Skeletal muscle tissue (tissue), 4 donors: ENCODE measurements around the gene TMEM42. TPM values are rescaled to one million over a fixed set of nuclear protein-coding genes. Genes with fewer than 3 reads are reported as not detected.

Source experiments
- H3K27ac ChIP-seq: one replicate; pipeline ENCODE4 v1.7.0; 2013; ENCODE audit warnings: mild to moderate bottlenecking, low read depth, low read length, inconsistent platforms
- H3K27me3 ChIP-seq, 3 donors: one replicate each; pipeline ENCODE4 v1.7.0; 2013; ENCODE audit warnings: low read length in 3 of 3; ENCODE audit not compliant: control insufficient read depth in 3 of 3, insufficient read depth in 3 of 3
- H3K36me3 ChIP-seq, 3 donors: one replicate each; pipeline ENCODE4 v1.7.0; 2013; ENCODE audit warnings: low read length in 3 of 3; ENCODE audit not compliant: control insufficient read depth in 3 of 3, insufficient read depth in 3 of 3
- H3K4me1 ChIP-seq, 3 donors: one replicate each; pipeline ENCODE4 v1.7.0; 2013; ENCODE audit warnings: low read length in 3 of 3, mild to moderate bottlenecking in 3 of 3; ENCODE audit not compliant: control insufficient read depth in 3 of 3, insufficient read depth in 3 of 3
- H3K4me3 ChIP-seq, 3 donors: one replicate each; pipeline ENCODE4 v1.7.0; 2013; ENCODE audit warnings: low read length in 3 of 3
- H3K9ac ChIP-seq, 3 donors: one replicate each; pipeline ENCODE4 v1.7.0; 2013; ENCODE audit warnings: low read length in 3 of 3, mild to moderate bottlenecking in 3 of 3, moderate library complexity in 2 of 3, low read depth in 1 of 3
- H3K9me3 ChIP-seq, 3 donors: one replicate each; pipeline ENCODE4 v1.7.0; 2013; ENCODE audit warnings: low read length in 3 of 3; ENCODE audit not compliant: control insufficient read depth in 3 of 3
- total RNA-seq: library from RNA; depleted of rRNA; stranded (reverse); fragments of >200 nt; gene quantifications from one replicate; pipeline ENCODE4 v1.2.3, GENCODE V29; 2014
- donor health status: Osteomylitis.

The TMEM42 gene
- total RNA-seq, 1 donor from 2014 or later, result 7.3 TPM

- Histone ChIP-seq H3K27ac (no peak overlapping the region), H3K9ac (no peak overlapping the region), H3K4me3 (no peak overlapping the region), H3K9me3 (no peaks in the 10 kb centered on the region), H3K36me3 (no peaks in the 10 kb centered on the region), H3K27me3 (peaks cover 0 to 6% (median 0%) of the 10 kb centered on the region in 3 donors), H3K4me1 (no peaks in the 10 kb centered on the region)
These were observed 28.5 kb downstream of the TMEM42 start for GRCh38 chr3:44890258-44890657.

- H3K4me3 ChIP-seq, result no peak overlapping the region
- H3K36me3 ChIP-seq, result no peaks in the 10 kb centered on the region
- H3K4me1 ChIP-seq, result no peaks in the 10 kb centered on the region
- no peak overlapping the region for H3K27ac ChIP-seq
- H3K27me3 ChIP-seq, result peaks cover 0 to 6% (median 0%) of the 10 kb centered on the region in 3 donors
- H3K9ac ChIP-seq, result no peak overlapping the region
- H3K9me3 ChIP-seq, result no peaks in the 10 kb centered on the region
These were observed 29.1 kb downstream of the TMEM42 start for GRCh38 chr3:44890852-44891251.

DNA sequence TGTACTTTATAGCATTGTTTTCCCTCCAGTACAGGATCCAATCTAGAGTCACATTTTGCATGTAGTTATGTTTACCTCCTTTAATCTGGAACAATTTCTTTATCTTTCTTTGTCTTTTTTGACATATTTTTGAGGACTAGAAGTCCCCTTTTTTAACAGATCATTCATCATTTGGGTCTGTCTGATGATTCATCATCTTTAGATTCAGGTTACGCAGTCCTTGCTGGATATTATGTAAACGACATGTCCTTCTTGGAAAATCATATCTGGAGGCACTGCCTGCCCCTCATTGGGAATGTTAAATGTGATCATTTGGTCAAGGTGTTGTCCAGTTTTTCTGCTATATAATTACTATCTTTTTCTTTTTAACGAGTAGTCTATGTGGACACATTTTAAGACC, 31.0 kb downstream of the TMEM42 start:
- H3K9me3 ChIP-seq, result no peaks in the 10 kb centered on the region
- H3K27me3 ChIP-seq, result peaks cover 0 to 2% (median 0%) of the 10 kb centered on the region in 3 donors
- H3K36me3 ChIP-seq, result no peaks in the 10 kb centered on the region
- H3K4me1 ChIP-seq, result no peaks in the 10 kb centered on the region
- no peak overlapping the region for H3K9ac ChIP-seq
- H3K27ac ChIP-seq, result no peak overlapping the region
- no peak overlapping the region for H3K4me3 ChIP-seq

- H3K36me3 ChIP-seq, result no peaks in the 10 kb centered on the region
- H3K4me3 ChIP-seq, result no peak overlapping the region
- H3K9ac ChIP-seq, result no peak overlapping the region
- no peaks in the 10 kb centered on the region for H3K9me3 ChIP-seq
- H3K4me1 ChIP-seq, result no peaks in the 10 kb centered on the region
- peaks cover 0 to 2% (median 0%) of the 10 kb centered on the region in 3 donors for H3K27me3 ChIP-seq
- H3K27ac ChIP-seq, result no peak overlapping the region
These were observed 31.4 kb downstream of the TMEM42 start for GRCh38 chr3:44893097-44893496.

DNA sequence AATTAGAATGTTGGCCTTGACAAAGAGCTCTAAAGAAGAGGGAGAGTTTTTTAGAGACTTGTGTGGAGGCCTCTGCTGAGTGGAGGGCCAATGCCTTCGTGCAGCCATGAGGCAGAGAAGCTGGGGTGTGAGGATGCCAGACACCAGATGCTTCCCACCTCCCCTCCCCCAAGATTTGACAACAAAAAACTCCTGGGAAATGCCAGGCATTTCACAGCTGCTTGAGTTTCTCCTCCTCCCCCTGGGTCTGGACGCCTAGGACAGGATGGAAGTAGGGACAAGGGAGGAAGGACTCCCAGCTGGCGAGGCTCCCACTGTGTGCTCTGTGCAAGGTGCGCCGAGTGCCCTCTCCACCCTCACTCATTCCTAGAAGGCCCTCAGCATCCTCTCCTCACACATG, 32.8 kb downstream of the TMEM42 start:
- H3K9ac ChIP-seq, result no peak overlapping the region
- H3K27ac ChIP-seq, result no peak overlapping the region
- no peaks in the 10 kb centered on the region for H3K36me3 ChIP-seq
- no peaks in the 10 kb centered on the region for H3K4me1 ChIP-seq
- H3K4me3 ChIP-seq, result no peak overlapping the region
- H3K27me3 ChIP-seq, result peaks cover under 1 to 14% (median 9%) of the 10 kb centered on the region in 3 donors
- H3K9me3 ChIP-seq, result no peaks in the 10 kb centered on the region

DNA sequence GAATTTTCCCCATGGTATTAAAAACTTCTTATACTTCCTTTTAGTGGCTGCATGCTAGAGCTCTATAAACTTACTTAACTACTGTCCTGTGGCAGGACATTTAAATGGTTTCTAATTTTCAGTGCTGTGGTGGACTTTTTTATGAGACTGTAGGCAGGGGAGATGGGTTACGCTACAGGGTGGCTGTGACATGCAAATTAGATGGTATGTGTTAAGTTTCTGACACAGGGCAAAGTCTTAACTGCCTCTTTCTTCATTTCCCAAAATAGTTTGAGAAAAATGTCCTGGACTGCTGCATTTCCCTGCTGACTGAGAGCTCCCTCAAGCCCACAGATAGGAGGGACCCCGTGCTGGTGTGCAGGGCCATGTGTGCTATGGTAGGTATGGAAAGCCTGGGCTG, 34.7 kb downstream of the TMEM42 start:
- Histone ChIP-seq H3K36me3 (no peaks in the 10 kb centered on the region), H3K9ac (no peak overlapping the region), H3K27me3 (peaks cover 10 to 21% (median 16%) of the 10 kb centered on the region in 3 donors), H3K9me3 (no peaks in the 10 kb centered on the region), H3K4me3 (no peak overlapping the region), H3K27ac (no peak overlapping the region), H3K4me1 (no peaks in the 10 kb centered on the region)

DNA sequence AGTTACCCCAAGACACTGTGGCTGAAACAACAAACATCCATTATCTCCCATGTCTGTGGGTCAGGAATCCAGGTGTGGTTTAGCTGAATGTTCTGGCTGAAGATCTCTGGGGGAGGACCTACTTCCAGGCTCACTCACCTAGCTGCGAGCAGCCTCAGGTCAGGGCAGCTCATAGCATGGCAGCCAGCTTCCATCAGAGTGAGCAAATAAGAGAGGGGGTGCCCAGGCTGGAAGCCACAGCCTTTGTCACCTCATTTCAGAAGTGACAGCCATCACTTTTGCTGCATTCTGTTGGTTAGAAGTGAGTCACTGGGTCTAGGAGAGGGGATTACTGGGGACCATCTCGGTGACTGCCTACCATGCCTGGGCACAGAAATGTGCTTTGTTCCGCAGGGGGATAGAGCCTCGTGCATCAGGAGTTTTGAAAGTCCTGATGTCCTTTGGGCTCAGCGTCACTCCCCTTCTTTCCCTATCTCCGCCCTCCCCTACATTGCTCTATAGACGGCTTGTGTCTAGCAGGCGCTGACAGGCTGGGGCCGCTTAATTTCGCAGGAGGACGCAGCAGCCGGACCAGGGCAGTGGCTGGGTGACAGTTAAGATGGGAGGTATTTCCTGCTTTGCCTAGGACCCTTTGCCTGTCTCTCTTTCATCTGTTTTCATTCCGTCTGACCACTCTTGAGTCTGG, 38.1 kb downstream of the TMEM42 start:
- Histone ChIP-seq H3K9ac (no peak overlapping the region), H3K27ac (no peak overlapping the region), H3K36me3 (no peaks in the 10 kb centered on the region), H3K9me3 (no peaks in the 10 kb centered on the region), H3K27me3 (peaks cover 10 to 22% (median 22%) of the 10 kb centered on the region in 3 donors), H3K4me3 (no peak overlapping the region), H3K4me1 (no peaks in the 10 kb centered on the region)

DNA sequence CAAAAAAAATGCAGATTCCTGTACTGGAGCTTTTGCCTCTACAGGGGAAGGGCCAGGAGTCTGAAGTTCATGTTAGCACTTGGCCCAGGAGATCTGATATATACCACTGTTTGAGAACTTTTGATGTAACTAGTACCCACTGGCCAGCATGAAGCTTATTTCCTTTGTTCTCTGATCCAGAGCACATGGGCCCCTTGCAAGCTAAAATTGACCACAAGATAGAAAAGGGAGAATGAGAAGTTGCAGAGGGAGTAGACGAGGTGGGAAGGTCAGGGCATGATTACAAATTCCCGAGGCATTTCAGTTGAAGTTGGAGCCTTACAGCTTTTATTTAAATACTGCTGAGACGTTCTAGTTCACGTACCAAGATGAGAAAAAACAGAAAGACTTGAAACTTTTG, 40.9 kb downstream of the TMEM42 start:
- Histone ChIP-seq H3K27me3 (peaks cover 10 to 22% (median 22%) of the 10 kb centered on the region in 3 donors), H3K27ac (no peak overlapping the region), H3K36me3 (no peaks in the 10 kb centered on the region), H3K4me1 (no peaks in the 10 kb centered on the region), H3K9me3 (peaks cover 0 to 2% (median 0%) of the 10 kb centered on the region in 3 donors), H3K9ac (no peak overlapping the region), H3K4me3 (no peak overlapping the region)

DNA sequence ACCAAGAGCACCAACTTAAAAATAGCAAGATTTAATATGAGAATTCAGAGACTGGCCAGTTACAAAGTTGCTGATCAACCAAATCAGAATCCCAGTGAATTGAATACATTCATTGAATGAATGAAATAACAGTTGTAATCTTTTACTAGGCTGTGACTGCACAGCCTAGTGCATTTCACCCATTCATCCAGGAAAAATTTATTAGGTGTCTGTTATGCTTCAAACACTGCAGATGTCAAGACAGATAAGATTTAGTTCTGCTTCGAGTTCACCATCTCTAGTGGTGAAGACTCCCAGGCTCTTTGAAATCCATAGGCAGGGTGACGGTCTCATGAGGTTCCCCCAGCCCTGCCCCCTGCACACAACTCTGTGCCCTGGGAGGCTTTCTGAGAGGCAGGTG, 41.6 kb downstream of the TMEM42 start:
- Histone ChIP-seq H3K36me3 (no peaks in the 10 kb centered on the region), H3K9ac (no peak overlapping the region), H3K27ac (no peak overlapping the region), H3K9me3 (peaks cover 0 to 2% (median 0%) of the 10 kb centered on the region in 3 donors), H3K4me1 (no peaks in the 10 kb centered on the region), H3K27me3 (peaks cover 10 to 25% (median 22%) of the 10 kb centered on the region in 3 donors), H3K4me3 (no peak overlapping the region)

DNA sequence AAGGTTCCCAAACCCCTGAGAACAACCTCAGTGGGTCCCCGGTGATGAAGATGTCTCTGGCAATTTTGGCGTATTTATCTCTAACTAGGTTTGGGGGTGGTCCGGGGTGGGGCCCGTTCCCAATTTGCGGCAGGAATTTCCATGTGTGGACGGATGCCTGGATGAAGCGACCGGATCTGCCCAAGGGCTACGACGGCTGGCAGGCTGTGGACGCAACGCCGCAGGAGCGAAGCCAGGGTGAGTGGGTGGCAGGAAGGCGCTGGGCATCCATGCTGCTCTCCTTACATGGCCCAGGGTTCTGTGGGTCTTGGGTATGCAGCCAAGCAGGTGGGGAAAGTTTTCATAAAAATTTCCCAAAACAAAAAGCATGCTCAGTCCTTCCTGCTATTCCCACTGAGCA, 42.0 kb downstream of the TMEM42 start:
- Histone ChIP-seq H3K4me3 (no peak overlapping the region), H3K4me1 (no peaks in the 10 kb centered on the region), H3K36me3 (no peaks in the 10 kb centered on the region), H3K27me3 (peaks cover 10 to 20% (median 18%) of the 10 kb centered on the region in 3 donors), H3K27ac (no peak overlapping the region), H3K9me3 (peaks cover 0 to 2% (median 0%) of the 10 kb centered on the region in 3 donors), H3K9ac (no peak overlapping the region)
